Breast epithelium (tissue), 4 donors: ENCODE measurements around the gene SIGLEC11. TPM values are rescaled to one million over a fixed set of nuclear protein-coding genes. Genes with fewer than 3 reads are reported as not detected.
"Not testable (repeated sequence)": the region's sequence is repeated elsewhere in the genome, so short reads cannot be mapped to it uniquely, and the experiment has no call there.

Experiments used
- DNase-seq, 2 donors: peaks; one replicate each; pipeline ENCODE4 v3.0.0-alpha.2; 2019; ENCODE audit warnings: low spot score in 2 of 2
- H3K27ac ChIP-seq, 2 donors: fragments of 200-600 bp; sonication (generic) in 1 of 2; one replicate each; pipeline ENCODE4 v1.5.1; 2016 to 2019; ENCODE audit warnings: mild to moderate bottlenecking in 1 of 2
- H3K27me3 ChIP-seq, 2 donors: fragments of 200-600 bp; sonication (generic) in 1 of 2; one replicate each; pipeline versions ENCODE4 v1.5.1 to v1.6.0; 2017 to 2019; ENCODE audit warnings: control low read depth in 1 of 2, mild to moderate bottlenecking in 1 of 2
- H3K36me3 ChIP-seq: fragments of 200-600 bp; one replicate; pipeline ENCODE4 v1.5.1; 2019
- H3K4me1 ChIP-seq, 2 donors: fragments of 200-600 bp; sonication (generic); one replicate each; pipeline ENCODE4 v1.5.1; 2016 to 2019; ENCODE audit warnings: control low read depth in 1 of 2
- H3K4me3 ChIP-seq, 3 donors: fragments of 200-600 bp; sonication (generic); 1 replicate in 2 of 3; 2 replicates in 1 of 3; pipeline ENCODE4 v1.5.1; 2016 to 2019; ENCODE audit warnings: mild to moderate bottlenecking in 3 of 3, moderate library complexity in 2 of 3
- H3K9me3 ChIP-seq, 2 donors: fragments of 200-600 bp; sonication (generic) in 1 of 2; one replicate each; pipeline ENCODE4 v1.5.1; 2016 to 2019; ENCODE audit warnings: control low read depth in 1 of 2
- POLR2A ChIP-seq: fragments of 450-650 bp; IDR thresholded peaks from one replicate; pipeline ENCODE4 v1.6.1; 2016; ENCODE audit warnings: antibody characterized with exemption, mild to moderate bottlenecking, moderate library complexity
- POLR2AphosphoS5 ChIP-seq, 3 donors: sonication (generic); formaldehyde crosslinking; IDR thresholded peaks; one replicate each; pipeline ENCODE4 v1.6.1; 2017; ENCODE audit warnings: antibody characterized with exemption in 3 of 3
- intact Hi-C: fragments of 100-400 bp; cut with DNase I; formaldehyde crosslinking; loops from one replicate; pipeline ENCODE4 v1.15.1; 2023; ENCODE audit warnings: low total_unique reads
- total RNA-seq, 3 donors: library from RNA; depleted of rRNA; stranded (reverse); fragments of >200 nt; gene quantifications; one replicate each; pipeline ENCODE4 v1.1.0, GENCODE V29; 2016
- TF ChIP-seq, protein P1 (sequence below), 3 donors: fragments of 450-650 bp; IDR thresholded peaks; one replicate each; pipeline ENCODE4 v1.5.1; 2016 to 2017; ENCODE audit warnings: antibody characterized with exemption in 3 of 3, mild to moderate bottlenecking in 3 of 3, moderate library complexity in 3 of 3

Gene SIGLEC11
- total RNA-seq, 3 donors from 2014 or later: 0.59 to 2.2 (median 0.66) TPM

GRCh38 chr19:49975051-49975450, 14.1 kb upstream of the SIGLEC11 start:
- H3K4me1 ChIP-seq: no peaks in the 10 kb centered on the region
- H3K27ac ChIP-seq: no peak overlapping the region
- H3K4me3 ChIP-seq: no peak overlapping the region
- TF ChIP-seq, protein P1, sequence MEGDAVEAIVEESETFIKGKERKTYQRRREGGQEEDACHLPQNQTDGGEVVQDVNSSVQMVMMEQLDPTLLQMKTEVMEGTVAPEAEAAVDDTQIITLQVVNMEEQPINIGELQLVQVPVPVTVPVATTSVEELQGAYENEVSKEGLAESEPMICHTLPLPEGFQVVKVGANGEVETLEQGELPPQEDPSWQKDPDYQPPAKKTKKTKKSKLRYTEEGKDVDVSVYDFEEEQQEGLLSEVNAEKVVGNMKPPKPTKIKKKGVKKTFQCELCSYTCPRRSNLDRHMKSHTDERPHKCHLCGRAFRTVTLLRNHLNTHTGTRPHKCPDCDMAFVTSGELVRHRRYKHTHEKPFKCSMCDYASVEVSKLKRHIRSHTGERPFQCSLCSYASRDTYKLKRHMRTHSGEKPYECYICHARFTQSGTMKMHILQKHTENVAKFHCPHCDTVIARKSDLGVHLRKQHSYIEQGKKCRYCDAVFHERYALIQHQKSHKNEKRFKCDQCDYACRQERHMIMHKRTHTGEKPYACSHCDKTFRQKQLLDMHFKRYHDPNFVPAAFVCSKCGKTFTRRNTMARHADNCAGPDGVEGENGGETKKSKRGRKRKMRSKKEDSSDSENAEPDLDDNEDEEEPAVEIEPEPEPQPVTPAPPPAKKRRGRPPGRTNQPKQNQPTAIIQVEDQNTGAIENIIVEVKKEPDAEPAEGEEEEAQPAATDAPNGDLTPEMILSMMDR (IDR thresholded peaks at IDR 0.05): no peak
- no peak for TF ChIP-seq POLR2A
- no peak for TF ChIP-seq POLR2AphosphoS5 (IDR thresholded peaks at IDR 0.05)
- no peaks in the 10 kb centered on the region for H3K9me3 ChIP-seq
- intact Hi-C loops: no loop called here
- H3K27me3 ChIP-seq: no peaks in the 10 kb centered on the region
- DNase-seq: no peak
- H3K36me3 ChIP-seq: no peaks in the 10 kb centered on the region

DNA sequence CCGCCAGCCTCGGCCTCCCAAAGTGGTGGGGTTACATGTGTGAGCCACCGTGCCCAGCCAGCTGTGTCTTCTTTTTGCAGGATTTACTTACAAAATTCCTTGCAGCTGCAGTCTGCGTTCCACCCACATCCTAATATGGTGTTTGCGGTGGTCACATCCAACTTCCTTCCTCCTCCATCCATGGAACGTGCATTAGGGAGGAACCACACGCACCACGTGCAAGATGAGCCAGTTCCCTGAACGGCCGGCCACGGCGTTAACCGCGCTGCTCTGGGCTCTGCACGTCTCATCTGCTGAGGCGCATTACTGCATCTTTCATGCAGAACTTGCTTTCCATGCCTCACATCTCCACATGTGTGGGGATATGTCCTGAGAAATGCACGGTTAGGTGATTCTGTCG, 13.0 kb upstream of the SIGLEC11 start:
- no peaks in the 10 kb centered on the region for H3K36me3 ChIP-seq
- no peaks in the 10 kb centered on the region for H3K4me1 ChIP-seq
- intact Hi-C loops: no loop called here
- H3K27me3 ChIP-seq: peaks cover 0 to 4% of the 10 kb centered on the region in 2 donors
- no peak for DNase-seq
- H3K4me3 ChIP-seq: no peak overlapping the region
- H3K27ac ChIP-seq: no peak overlapping the region
- TF ChIP-seq POLR2AphosphoS5 (IDR thresholded peaks at IDR 0.05) (no peak), POLR2A (no peak)
- TF ChIP-seq, protein P1 (IDR thresholded peaks at IDR 0.05): no peak
- no peaks in the 10 kb centered on the region for H3K9me3 ChIP-seq

DNA sequence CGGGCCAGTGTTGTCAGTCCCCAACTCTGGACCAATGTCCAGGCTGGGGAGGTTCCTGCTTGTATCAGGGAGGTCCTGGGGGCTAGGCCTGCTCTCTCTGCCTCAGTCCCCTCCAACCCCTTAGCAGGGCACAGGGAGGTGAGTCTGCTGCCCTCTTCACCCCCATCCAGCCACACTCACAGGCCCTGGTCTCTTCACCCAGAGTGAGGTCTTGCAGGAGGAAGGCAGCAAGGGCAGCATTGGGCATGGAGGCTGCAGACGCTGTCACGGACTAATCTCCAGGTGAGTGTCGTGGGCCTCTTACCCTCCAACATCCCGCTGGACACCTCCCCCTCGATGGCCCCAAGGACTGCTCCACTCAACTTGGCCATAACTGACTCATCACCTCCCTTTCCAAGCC, 11.9 kb upstream of the SIGLEC11 start:
- Histone ChIP-seq H3K4me3 (no peak overlapping the region), H3K9me3 (no peaks in the 10 kb centered on the region), H3K4me1 (no peaks in the 10 kb centered on the region), H3K27me3 (peaks cover 0 to 15% of the 10 kb centered on the region in 2 donors), H3K27ac (no peak overlapping the region), H3K36me3 (no peaks in the 10 kb centered on the region)
- DNase-seq: no peak
- TF ChIP-seq POLR2A (no peak), POLR2AphosphoS5 (IDR thresholded peaks at IDR 0.05) (no peak)
- TF ChIP-seq, protein P1 (IDR thresholded peaks at IDR 0.05): no peak
- intact Hi-C loops: no loop called here

DNA sequence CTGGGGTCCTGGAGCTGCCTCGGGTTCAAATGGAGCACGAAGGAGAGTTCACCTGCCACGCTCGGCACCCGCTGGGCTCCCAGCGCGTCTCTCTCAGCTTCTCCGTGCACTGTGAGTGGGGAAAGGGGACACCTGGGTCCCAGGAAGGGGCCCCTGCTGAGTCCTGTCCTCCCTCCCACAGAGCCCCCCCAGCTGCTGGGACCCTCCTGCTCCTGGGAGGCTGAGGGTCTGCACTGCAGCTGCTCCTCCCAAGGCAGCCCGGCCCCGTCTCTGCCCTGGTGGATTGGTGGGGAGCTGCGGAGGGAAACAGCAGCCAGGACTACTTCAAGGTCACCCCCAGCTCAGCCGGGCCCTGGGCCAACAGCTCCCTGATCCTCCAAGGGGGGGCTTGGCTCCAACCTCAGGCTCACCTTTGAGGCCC, 11.0 kb upstream of the SIGLEC11 start:
- TF ChIP-seq POLR2A (no peak), POLR2AphosphoS5 (IDR thresholded peaks at IDR 0.05) (no peak)
- TF ChIP-seq, protein P1 (IDR thresholded peaks at IDR 0.05): no peak
- Histone ChIP-seq H3K9me3 (no peaks in the 10 kb centered on the region), H3K27me3 (peaks cover 0 to 18% of the 10 kb centered on the region in 2 donors), H3K36me3 (no peaks in the 10 kb centered on the region), H3K27ac (no peak overlapping the region), H3K4me3 (no peak overlapping the region), H3K4me1 (no peaks in the 10 kb centered on the region)
- intact Hi-C loops: no loop called here
- no peak for DNase-seq

GRCh38 chr19:49969355-49969754, 8.4 kb upstream of the SIGLEC11 start:
- H3K4me3 ChIP-seq, H3K4me1 ChIP-seq, H3K27ac ChIP-seq, H3K36me3 ChIP-seq, H3K9me3 ChIP-seq, intact Hi-C loops, DNase-seq: not testable (repeated sequence)
- H3K27me3 ChIP-seq: peaks cover 0 to 18% of the 10 kb centered on the region in 2 donors
